GM19463 (cell line): ENCODE measurements around the gene ZNRD2.
"Not testable (repeated sequence)": the region's sequence is repeated elsewhere in the genome, so short reads cannot be mapped to it uniquely, and the experiment has no call there.

Experiments
- ATAC-seq: cut with Tn5 transposase; IDR thresholded peaks from one replicate; pipeline ENCODE4 v1.9.1; 2021; ENCODE audit warnings: mild to moderate bottlenecking, moderate library complexity; ENCODE audit not compliant: unreplicated experiment

The ZNRD2 gene

GRCh38 chr11:65555693-65556231 is 14.5 kb upstream of the ZNRD2 start:
- ATAC-seq: no peak

- no peak for ATAC-seq
These were observed 13.6 kb upstream of the ZNRD2 start for GRCh38 chr11:65556470-65557279.

- ATAC-seq: no peak
These were observed 12.8 kb upstream of the ZNRD2 start for GRCh38 chr11:65557280-65558001.

- no peak for ATAC-seq
These were observed 12.0 kb upstream of the ZNRD2 start, which contains the start of gene LTBP3 for GRCh38 chr11:65558002-65558929. TSS of gene LTBP3 (minus strand) at chr11:65558359. CDS start at chr11:65557959, 400 bp downstream.

GRCh38 chr11:65558930-65559509 is 11.3 kb upstream of the ZNRD2 start:
- ATAC-seq: no peak

GRCh38 chr11:65559535-65559934 is 10.7 kb upstream of the ZNRD2 start:
- ATAC-seq: no peak

GRCh38 chr11:65559951-65560537 is 10.2 kb upstream of the ZNRD2 start:
- no peak for ATAC-seq

- ATAC-seq: no peak
These were observed 9.5 kb upstream of the ZNRD2 start for GRCh38 chr11:65560555-65561418.

GRCh38 chr11:65562020-65562419 is 8.3 kb upstream of the ZNRD2 start:
- no peak for ATAC-seq

GRCh38 chr11:65562788-65563187 is 7.5 kb upstream of the ZNRD2 start:
- ATAC-seq: no peak

GRCh38 chr11:65563601-65564000 is 6.7 kb upstream of the ZNRD2 start:
- no peak for ATAC-seq

GRCh38 chr11:65564879-65565559 is 5.3 kb upstream of the ZNRD2 start:
- ATAC-seq: not testable (repeated sequence)

- ATAC-seq: no peak
These were observed 4.4 kb upstream of the ZNRD2 start for GRCh38 chr11:65565624-65566453.

GRCh38 chr11:65569164-65569972 is 909 bp upstream of the ZNRD2 start:
- no peak for ATAC-seq

GRCh38 chr11:65571420-65571819 is 1.1 kb downstream of the ZNRD2 start:
- ATAC-seq: no peak

GRCh38 chr11:65571940-65572339 is 1.7 kb downstream of the ZNRD2 start:
- ATAC-seq: no peak
